ENCODE results near the gene MEF2B. TPM values are rescaled to one million over a fixed set of nuclear protein-coding genes. Genes with fewer than 3 reads are reported as not detected.

MEF2B gene
- total and polyA plus RNA-seq, 10 donors, result 2.2 to 15.5 (median 3.4) TPM

DNA sequence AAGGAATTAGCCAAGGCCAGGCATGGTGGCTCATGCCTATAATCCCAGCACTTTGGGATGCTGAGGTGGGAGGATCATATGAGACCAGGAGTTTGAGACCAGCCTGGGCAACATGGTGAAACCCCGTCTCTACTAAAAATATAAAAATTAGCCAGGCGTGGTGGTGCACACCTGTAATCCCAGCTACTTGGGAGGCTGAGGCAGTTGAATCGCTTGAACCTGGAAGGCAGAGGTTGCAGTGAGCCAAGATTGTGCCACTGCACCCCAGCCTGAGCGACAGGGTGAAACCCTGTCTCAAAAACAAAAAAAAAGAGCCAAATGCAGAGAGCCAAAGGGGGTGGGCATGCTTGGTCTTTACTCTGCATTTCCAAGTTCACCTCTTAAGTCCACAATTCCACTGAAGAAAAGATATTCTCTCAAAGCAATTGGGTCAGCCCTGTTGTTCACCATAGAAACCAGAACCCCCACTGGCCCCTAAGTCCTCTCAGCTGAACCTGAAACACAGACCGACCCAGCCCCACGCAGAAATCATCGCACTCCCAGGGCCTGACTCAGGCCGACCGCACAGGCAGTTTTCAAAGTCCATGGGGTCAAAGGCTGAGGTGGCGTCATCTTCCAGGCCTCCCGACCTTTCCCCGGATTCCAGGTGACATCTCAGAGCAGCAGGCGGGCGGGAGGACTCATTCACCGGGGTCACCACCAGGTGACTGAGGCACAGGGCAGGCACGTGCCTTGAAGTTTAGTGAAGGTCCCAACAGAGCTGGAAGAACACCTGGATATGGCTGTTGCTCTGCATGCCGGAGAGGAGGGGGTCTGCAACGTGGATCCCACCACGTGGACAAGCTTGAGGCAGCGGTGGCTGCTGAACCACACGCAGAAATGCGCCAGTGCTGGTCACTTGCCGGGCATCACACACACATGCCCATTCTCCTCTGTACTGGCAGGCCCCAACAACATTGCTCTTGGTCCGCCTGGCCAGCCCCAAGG, 73.1 kb downstream of the MEF2B start:
- H3K9me3 ChIP-seq, result no peaks in the 10 kb centered on the region
- H3K27ac ChIP-seq, result no peak overlapping the region
- peaks cover 0 to 81% (median 20%) of the 10 kb centered on the region in 6 donors for H3K36me3 ChIP-seq
- TF ChIP-seq POLR2AphosphoS5 (IDR thresholded peaks at IDR 0.05) (no peak), POLR2A (IDR thresholded peaks at IDR 0.05) (no peak)
- TF ChIP-seq, protein P1, sequence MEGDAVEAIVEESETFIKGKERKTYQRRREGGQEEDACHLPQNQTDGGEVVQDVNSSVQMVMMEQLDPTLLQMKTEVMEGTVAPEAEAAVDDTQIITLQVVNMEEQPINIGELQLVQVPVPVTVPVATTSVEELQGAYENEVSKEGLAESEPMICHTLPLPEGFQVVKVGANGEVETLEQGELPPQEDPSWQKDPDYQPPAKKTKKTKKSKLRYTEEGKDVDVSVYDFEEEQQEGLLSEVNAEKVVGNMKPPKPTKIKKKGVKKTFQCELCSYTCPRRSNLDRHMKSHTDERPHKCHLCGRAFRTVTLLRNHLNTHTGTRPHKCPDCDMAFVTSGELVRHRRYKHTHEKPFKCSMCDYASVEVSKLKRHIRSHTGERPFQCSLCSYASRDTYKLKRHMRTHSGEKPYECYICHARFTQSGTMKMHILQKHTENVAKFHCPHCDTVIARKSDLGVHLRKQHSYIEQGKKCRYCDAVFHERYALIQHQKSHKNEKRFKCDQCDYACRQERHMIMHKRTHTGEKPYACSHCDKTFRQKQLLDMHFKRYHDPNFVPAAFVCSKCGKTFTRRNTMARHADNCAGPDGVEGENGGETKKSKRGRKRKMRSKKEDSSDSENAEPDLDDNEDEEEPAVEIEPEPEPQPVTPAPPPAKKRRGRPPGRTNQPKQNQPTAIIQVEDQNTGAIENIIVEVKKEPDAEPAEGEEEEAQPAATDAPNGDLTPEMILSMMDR (IDR thresholded peaks at IDR 0.05 in 8 of 11, conservative IDR thresholded peaks at IDR 0.05 in 3 of 11), result no peak
- no peaks in the 10 kb centered on the region for H3K4me1 ChIP-seq
- H3K4me3 ChIP-seq, result no peak overlapping the region
- no peaks in the 10 kb centered on the region for H3K27me3 ChIP-seq (replicated peaks in 1 of 7)
- WGBS, 5 donors, result 93 to 96% (median 95%) methylated on average over 18 to 24 of the region's 24 CpGs
- intact Hi-C loops (cut with DNase I; ENCODE audit: low total_unique reads), result no loop called here
- DNase-seq, result no peak

- Histone ChIP-seq H3K4me1 (no peaks in the 10 kb centered on the region), H3K27ac (no peak overlapping the region), H3K4me3 (no peak overlapping the region), H3K36me3 (peaks cover 0 to 73% (median 19%) of the 10 kb centered on the region in 6 donors), H3K9me3 (no peaks in the 10 kb centered on the region), H3K27me3 (replicated peaks in 1 of 7) (no peaks in the 10 kb centered on the region)
- TF ChIP-seq, protein P1 (IDR thresholded peaks at IDR 0.05 in 8 of 11, conservative IDR thresholded peaks at IDR 0.05 in 3 of 11), result no peak
- TF ChIP-seq POLR2A (IDR thresholded peaks at IDR 0.05) (no peak), POLR2AphosphoS5 (IDR thresholded peaks at IDR 0.05) (peak in 1 of 3 donors; percentile 14)
- intact Hi-C loops (cut with DNase I; ENCODE audit: low total_unique reads), result no loop called here
- DNase-seq, result no peak
- 87 to 93% (median 87%) methylated on average over 11 of the region's 11 CpGs for WGBS, 5 donors
Observed at GRCh38 chr19:19095691-19096090, 74.4 kb downstream of the MEF2B start.

Other genes starting within 250 kb of the MEF2B start
- gene HOMER3, start 229.0 kb downstream of the MEF2B start, total RNA-seq, result 100 to 1,000 TPM in 2 of 7 donors, 10 to 100 TPM in 5; 23.0 to 197 (median 80.0) TPM
- 100 to 1,000 TPM in 2 of 3 donors, 10 to 100 TPM in 1; 22.4 to 279 (median 148) TPM for gene HOMER3, start 229.0 kb downstream of the MEF2B start, polyA plus RNA-seq
- 100 to 1,000 TPM in 2 of 7 donors, 10 to 100 TPM in 5; 55.7 to 109 (median 79.1) TPM for gene SUGP2, start 136.7 kb downstream of the MEF2B start, total RNA-seq
- gene SUGP2, start 136.7 kb downstream of the MEF2B start, polyA plus RNA-seq, result 100 to 1,000 TPM in 2 of 3 donors, 10 to 100 TPM in 1; 54.5 to 127 (median 106) TPM
- gene ARMC6, start 136.7 kb downstream of the MEF2B start, total RNA-seq, result 10 to 100 TPM; 17.2 to 27.4 (median 18.7) TPM
- 10 to 100 TPM; 25.8 to 29.0 (median 28.5) TPM for gene ARMC6, start 136.7 kb downstream of the MEF2B start, polyA plus RNA-seq
- gene SLC25A42, start 106.3 kb downstream of the MEF2B start, total RNA-seq, result 10 to 100 TPM; 12.5 to 25.3 (median 16.8) TPM
- gene SLC25A42, start 106.3 kb downstream of the MEF2B start, polyA plus RNA-seq, result 10 to 100 TPM in 2 of 3 donors, 1 to 10 TPM in 1; 9.7 to 11.6 (median 10.6) TPM
- gene TMEM161A, start 31.8 kb downstream of the MEF2B start, total RNA-seq, result 10 to 100 TPM; 15.1 to 21.9 (median 18.4) TPM
- 10 to 100 TPM; 17.0 to 31.7 (median 26.2) TPM for gene TMEM161A, start 31.8 kb downstream of the MEF2B start, polyA plus RNA-seq
- gene BORCS8, start 21.9 kb upstream of the MEF2B start, total RNA-seq, result 10 to 100 TPM; 14.0 to 52.1 (median 26.0) TPM
- gene BORCS8, start 21.9 kb upstream of the MEF2B start, polyA plus RNA-seq, result 10 to 100 TPM; 20.5 to 38.8 (median 26.5) TPM
- gene RFXANK, start 22.0 kb upstream of the MEF2B start, total RNA-seq, result 10 to 100 TPM; 47.4 to 78.4 (median 72.6) TPM
- 100 to 1,000 TPM; 122 to 139 (median 131) TPM for gene RFXANK, start 22.0 kb upstream of the MEF2B start, polyA plus RNA-seq
- gene NR2C2AP, start 33.2 kb upstream of the MEF2B start, total RNA-seq, result 10 to 100 TPM in 6 of 7 donors, 1 to 10 TPM in 1; 9.9 to 15.5 (median 13.8) TPM
- 10 to 100 TPM; 24.2 to 27.9 (median 25.8) TPM for gene NR2C2AP, start 33.2 kb upstream of the MEF2B start, polyA plus RNA-seq
- gene NCAN, start 41.7 kb upstream of the MEF2B start, total RNA-seq, result under 1 TPM in 1 of 7 donors, not detected in 6; 0.17 TPM
- gene NCAN, start 41.7 kb upstream of the MEF2B start, polyA plus RNA-seq, result not detected
- gene TM6SF2, start 103.0 kb upstream of the MEF2B start, total RNA-seq, result 1 to 10 TPM in 1 of 7 donors, under 1 TPM in 3, not detected in 3; 0.32 to 1.0 (median 0.58) TPM
- under 1 TPM; 0.15 to 0.23 (median 0.22) TPM for gene TM6SF2, start 103.0 kb upstream of the MEF2B start, polyA plus RNA-seq
- 10 to 100 TPM; 48.0 to 63.1 (median 52.8) TPM for gene SUGP1, start 150.2 kb upstream of the MEF2B start, total RNA-seq
- 10 to 100 TPM; 29.3 to 53.2 (median 46.9) TPM for gene SUGP1, start 150.2 kb upstream of the MEF2B start, polyA plus RNA-seq
- gene MAU2, start 150.6 kb upstream of the MEF2B start, total RNA-seq, result 100 to 1,000 TPM in 4 of 7 donors, 10 to 100 TPM in 3; 77.5 to 133 (median 103) TPM
- 10 to 100 TPM; 12.0 to 29.8 (median 17.7) TPM for gene MAU2, start 150.6 kb upstream of the MEF2B start, polyA plus RNA-seq
- gene GATAD2A, start 235.4 kb upstream of the MEF2B start, total RNA-seq, result 100 to 1,000 TPM in 3 of 7 donors, 10 to 100 TPM in 4; 54.0 to 122 (median 94.2) TPM
- gene GATAD2A, start 235.4 kb upstream of the MEF2B start, polyA plus RNA-seq, result 10 to 100 TPM; 11.6 to 25.5 (median 12.6) TPM

All from spleen (tissue), 11 donors.